PC-9 (cell line): ENCODE results near the gene TTF2. TPM values are rescaled to one million over a fixed set of nuclear protein-coding genes. Genes with fewer than 3 reads are reported as not detected.

Source experiments
- BruUV-seq: library from RNA; stranded (reverse); fragments of 400-500 nt; replicated peaks from 2 replicates; lab custom pipeline; 2021; lab: Mats Ljungman, UMichigan
- CTCF ChIA-PET: fragments of 300-600 bp; sonication (Branson Sonifier 250); formaldehyde crosslinking; loops from one replicate; lab custom pipeline; 2022; ENCODE audit warnings: antibody characterized with exemption; lab: Charles Lee
- POLR2A ChIA-PET: fragments of 300-600 bp; sonication (Branson Sonifier 250); formaldehyde crosslinking; loops from one replicate; lab custom pipeline; 2022; ENCODE audit warnings: antibody characterized with exemption; ENCODE audit not compliant: unreplicated experiment; lab: Charles Lee
- DNase-seq, 2 experiments: peaks; one replicate each; pipeline versions ENCODE4 v3.0.0 to v3.0.0-alpha.2; 2015 to 2022; ENCODE audit warnings: mixed read lengths in 1 of 2
- H2AFZ ChIP-seq: fragments of 200-600 bp; sonication (generic); 2 replicates; pipeline ENCODE4 v1.8.1; 2017; ENCODE audit warnings: antibody characterized with exemption
- H3F3A ChIP-seq: fragments of 200-600 bp; sonication (generic); 2 replicates; pipeline ENCODE4 v1.8.1; 2017; ENCODE audit warnings: antibody characterized with exemption, mild to moderate bottlenecking, low read depth; ENCODE audit not compliant: insufficient read depth
- H3K27ac ChIP-seq: fragments of 200-600 bp; sonication (generic); 2 replicates; pipeline ENCODE4 v1.6.1; 2016; ENCODE audit warnings: mixed run types
- H3K27me3 ChIP-seq: fragments of 200-600 bp; sonication (generic); 2 replicates; pipeline ENCODE4 v1.6.1; 2016; ENCODE audit warnings: low read depth, mixed run types; ENCODE audit not compliant: insufficient read depth
- H3K36me3 ChIP-seq: fragments of 200-600 bp; sonication (generic); 2 replicates; pipeline ENCODE4 v1.6.1; 2016; ENCODE audit warnings: low read depth, mixed run types
- H3K4me1 ChIP-seq: fragments of 200-600 bp; sonication (generic); replicated peaks from 2 replicates; pipeline ENCODE4 v1.6.1; 2016; ENCODE audit warnings: mixed run types; ENCODE audit not compliant: insufficient read depth
- H3K4me2 ChIP-seq: fragments of 200-600 bp; sonication (generic); 2 replicates; pipeline ENCODE4 v1.6.1; 2017; ENCODE audit warnings: mixed run types
- H3K4me3 ChIP-seq: fragments of 200-600 bp; sonication (generic); 2 replicates; pipeline ENCODE4 v1.6.1; 2016; ENCODE audit warnings: mixed run types
- H3K79me2 ChIP-seq: fragments of 200-600 bp; sonication (generic); 2 replicates; pipeline ENCODE4 v1.6.1; 2017; ENCODE audit warnings: low read depth, mixed run types
- H3K9me2 ChIP-seq: fragments of 200-600 bp; sonication (generic); 2 replicates; pipeline ENCODE4 v1.8.1; 2017; ENCODE audit warnings: mild to moderate bottlenecking; ENCODE audit not compliant: insufficient read depth
- H3K9me3 ChIP-seq: fragments of 200-600 bp; sonication (generic); 2 replicates; pipeline ENCODE4 v1.8.1; 2016; ENCODE audit warnings: low read depth; ENCODE audit not compliant: insufficient read depth
- H4K20me1 ChIP-seq: fragments of 200-600 bp; sonication (generic); 2 replicates; pipeline ENCODE4 v1.8.1; 2017; ENCODE audit not compliant: insufficient read depth
- EZH2 ChIP-seq: fragments of 200-600 bp; sonication (generic); IDR thresholded peaks from 2 replicates; pipeline ENCODE4 v1.8.0; 2017; ENCODE audit warnings: antibody characterized with exemption, low read depth
- intact Hi-C: fragments of 100-400 bp; cut with micrococcal nuclease; formaldehyde crosslinking; loops from one replicate; pipeline ENCODE4 v1.10.0; 2022; ENCODE audit not compliant: unreplicated experiment
- total RNA-seq: library from RNA; stranded (reverse); gene quantifications from 2 replicates; pipeline ENCODE4 v1.2.3, GENCODE V29; 2021
- TF ChIP-seq, protein P1 (sequence below): fragments of 200-600 bp; sonication (generic); conservative IDR thresholded peaks from 2 replicates; pipeline ENCODE4 v1.6.1; 2017; ENCODE audit warnings: mixed run types, antibody characterized with exemption, mild to moderate bottlenecking, moderate library complexity

TTF2 gene
- total RNA-seq, 1 experiment from 2014 or later, result 62.2 TPM

DNA sequence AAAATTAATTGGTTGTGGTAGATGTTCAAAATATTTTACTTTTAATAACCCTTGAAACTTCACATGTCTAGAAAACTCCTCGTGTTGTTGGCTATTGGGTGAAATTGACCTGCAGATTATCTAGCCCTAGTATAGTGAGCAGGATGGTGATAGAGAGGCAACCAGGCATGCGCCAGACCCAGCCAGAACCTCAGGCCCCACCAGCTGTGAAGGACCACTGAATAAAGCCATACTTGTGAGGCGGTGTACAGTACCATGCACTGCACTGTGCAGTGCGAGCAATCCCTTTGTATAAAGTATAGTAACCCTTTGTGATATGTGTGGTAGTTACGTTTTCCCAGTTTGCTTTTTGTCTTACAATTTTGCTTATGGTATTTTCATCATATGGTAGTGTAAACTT lies 8.5 kb downstream of the TTF2 start:
- peaks cover 7% of the 10 kb centered on the region for H3K36me3 ChIP-seq
- BruUV-seq, result no TSS peak
- no peak overlapping the region for H3K4me2 ChIP-seq
- no peaks in the 10 kb centered on the region for H3K4me1 ChIP-seq
- ChIA-PET CTCF (interaction anchor here (0.5 to 2.2 kb wide), 2 partner anchors 216 to 858 kb away, joined by 3 to 12 read pairs; no protein-coding TSS in a partner anchor), POLR2A (no interaction called here)
- TF ChIP-seq, protein P1, sequence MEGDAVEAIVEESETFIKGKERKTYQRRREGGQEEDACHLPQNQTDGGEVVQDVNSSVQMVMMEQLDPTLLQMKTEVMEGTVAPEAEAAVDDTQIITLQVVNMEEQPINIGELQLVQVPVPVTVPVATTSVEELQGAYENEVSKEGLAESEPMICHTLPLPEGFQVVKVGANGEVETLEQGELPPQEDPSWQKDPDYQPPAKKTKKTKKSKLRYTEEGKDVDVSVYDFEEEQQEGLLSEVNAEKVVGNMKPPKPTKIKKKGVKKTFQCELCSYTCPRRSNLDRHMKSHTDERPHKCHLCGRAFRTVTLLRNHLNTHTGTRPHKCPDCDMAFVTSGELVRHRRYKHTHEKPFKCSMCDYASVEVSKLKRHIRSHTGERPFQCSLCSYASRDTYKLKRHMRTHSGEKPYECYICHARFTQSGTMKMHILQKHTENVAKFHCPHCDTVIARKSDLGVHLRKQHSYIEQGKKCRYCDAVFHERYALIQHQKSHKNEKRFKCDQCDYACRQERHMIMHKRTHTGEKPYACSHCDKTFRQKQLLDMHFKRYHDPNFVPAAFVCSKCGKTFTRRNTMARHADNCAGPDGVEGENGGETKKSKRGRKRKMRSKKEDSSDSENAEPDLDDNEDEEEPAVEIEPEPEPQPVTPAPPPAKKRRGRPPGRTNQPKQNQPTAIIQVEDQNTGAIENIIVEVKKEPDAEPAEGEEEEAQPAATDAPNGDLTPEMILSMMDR, result no peak
- no peak for TF ChIP-seq EZH2
- H3K79me2 ChIP-seq, result peaks cover 20% of the 10 kb centered on the region; the same call in 1 of the 2 replicates
- H4K20me1 ChIP-seq, result no peaks in the 10 kb centered on the region
- DNase-seq, result no peak
- H3F3A ChIP-seq, result peaks cover 4% of the 10 kb centered on the region; the same call in 1 of the 2 replicates
- no peak overlapping the region for H2AFZ ChIP-seq
- H3K9me3 ChIP-seq, result no peaks in the 10 kb centered on the region
- no peak overlapping the region for H3K4me3 ChIP-seq
- H3K9me2 ChIP-seq, result no peaks in the 10 kb centered on the region
- no peaks in the 10 kb centered on the region for H3K27me3 ChIP-seq
- H3K27ac ChIP-seq, result no peak overlapping the region
- intact Hi-C loops, result loop anchor here (1.0 to 5.0 kb wide), 5 partner anchors 52 to 827 kb away; partner anchors contain the start of gene TRIM45

DNA sequence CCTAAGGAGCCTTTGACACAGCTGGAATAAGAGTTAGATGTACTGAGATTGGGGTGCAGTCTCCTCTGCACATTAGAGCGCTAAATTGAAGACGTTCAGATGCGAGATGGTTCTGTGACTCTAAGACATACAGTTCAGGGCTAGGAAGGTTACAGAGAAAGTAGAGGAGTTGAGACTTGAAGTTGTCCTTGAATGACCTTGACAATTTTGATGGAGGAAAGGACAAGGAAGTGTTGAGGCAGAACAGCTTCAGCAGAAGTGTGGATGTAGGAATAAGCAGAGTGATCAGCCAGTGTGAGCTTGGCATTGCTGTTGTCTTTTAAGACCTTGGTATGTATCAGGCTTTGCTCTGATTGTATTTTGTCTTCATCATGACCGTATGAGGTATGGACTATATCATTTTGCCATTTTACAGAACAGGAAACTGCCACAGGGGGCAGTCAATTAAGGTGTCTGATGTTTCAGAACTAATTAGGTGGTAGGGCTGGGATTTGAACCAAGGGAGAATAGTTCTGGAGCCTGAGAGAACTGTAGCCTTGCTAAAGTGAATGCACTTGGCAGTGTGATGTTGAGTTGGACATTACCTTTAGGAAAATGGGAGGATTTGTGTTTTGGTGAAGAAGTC lies 9.2 kb downstream of the TTF2 start:
- no peaks in the 10 kb centered on the region for H4K20me1 ChIP-seq
- no peaks in the 10 kb centered on the region for H3K9me3 ChIP-seq
- CTCF ChIA-PET, result no interaction called here
- no peak overlapping the region for H3K4me3 ChIP-seq
- no peak for DNase-seq
- H3K4me1 ChIP-seq, result no peaks in the 10 kb centered on the region
- POLR2A ChIA-PET, result interaction anchor here (0.6 kb wide), 1 partner anchor 42 kb away, joined by 6 read pairs; no protein-coding TSS in a partner anchor
- intact Hi-C loops, result loop anchor here (2.0 to 5.0 kb wide), 3 partner anchors 51 to 688 kb away; partner anchors contain the start of gene TRIM45
- no peak overlapping the region for H3K4me2 ChIP-seq
- H3F3A ChIP-seq, result peaks cover 4% of the 10 kb centered on the region; the same call in 1 of the 2 replicates
- no peaks in the 10 kb centered on the region for H3K27me3 ChIP-seq
- H3K27ac ChIP-seq, result no peak overlapping the region
- no peak overlapping the region for H2AFZ ChIP-seq
- H3K9me2 ChIP-seq, result no peaks in the 10 kb centered on the region
- no TSS peak for BruUV-seq
- no peak for TF ChIP-seq EZH2
- TF ChIP-seq, protein P1, result no peak
- peaks cover 6% of the 10 kb centered on the region; the same call in 1 of the 2 replicates for H3K36me3 ChIP-seq
- H3K79me2 ChIP-seq, result peaks cover 20% of the 10 kb centered on the region; the same call in 1 of the 2 replicates

DNA sequence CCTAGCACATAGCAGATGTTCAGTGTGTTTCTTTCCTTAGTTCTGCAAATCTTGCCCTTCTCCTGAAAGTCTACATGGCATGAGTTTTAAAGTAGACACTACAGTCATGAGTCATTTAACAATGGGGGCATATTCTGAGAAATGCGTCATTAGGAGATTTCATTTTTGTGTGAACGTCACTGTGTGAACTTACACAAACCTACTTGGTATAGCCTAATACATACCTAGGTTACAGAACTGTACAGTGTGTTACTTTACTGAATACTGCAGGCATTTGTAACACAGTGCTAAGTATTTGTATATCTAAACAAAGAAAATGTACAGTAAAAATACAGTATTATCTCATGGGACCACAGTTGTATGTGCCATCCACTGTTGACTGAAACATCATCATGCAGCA lies 10.0 kb downstream of the TTF2 start:
- no peak for DNase-seq
- Histone ChIP-seq H3K9me2 (no peaks in the 10 kb centered on the region), H2AFZ (no peak overlapping the region), H3K27me3 (no peaks in the 10 kb centered on the region), H3K4me2 (no peak overlapping the region), H3K27ac (no peak overlapping the region), H3F3A (peaks cover 4% of the 10 kb centered on the region; the same call in 1 of the 2 replicates), H4K20me1 (no peaks in the 10 kb centered on the region), H3K36me3 (peaks cover 8% of the 10 kb centered on the region), H3K9me3 (no peaks in the 10 kb centered on the region), H3K79me2 (peaks cover 20% of the 10 kb centered on the region; the same call in 1 of the 2 replicates), H3K4me1 (no peaks in the 10 kb centered on the region), H3K4me3 (no peak overlapping the region)
- BruUV-seq, result no TSS peak
- ChIA-PET CTCF (no interaction called here), POLR2A (interaction anchor here (0.6 kb wide), 2 partner anchors 319 to 807 kb away, joined by 8 to 10 read pairs; no protein-coding TSS in a partner anchor)
- TF ChIP-seq, protein P1, result no peak
- TF ChIP-seq EZH2, result no peak
- intact Hi-C loops, result no loop called here
